GM21619 (cell line): ENCODE measurements around the gene PAMR1.
"Not testable (repeated sequence)": the region's sequence is repeated elsewhere in the genome, so short reads cannot be mapped to it uniquely, and the experiment has no call there.

Experiments
- ATAC-seq: cut with Tn5 transposase; IDR thresholded peaks from one replicate; pipeline ENCODE4 v1.9.1; 2021; ENCODE audit not compliant: unreplicated experiment

Gene PAMR1, protein sequence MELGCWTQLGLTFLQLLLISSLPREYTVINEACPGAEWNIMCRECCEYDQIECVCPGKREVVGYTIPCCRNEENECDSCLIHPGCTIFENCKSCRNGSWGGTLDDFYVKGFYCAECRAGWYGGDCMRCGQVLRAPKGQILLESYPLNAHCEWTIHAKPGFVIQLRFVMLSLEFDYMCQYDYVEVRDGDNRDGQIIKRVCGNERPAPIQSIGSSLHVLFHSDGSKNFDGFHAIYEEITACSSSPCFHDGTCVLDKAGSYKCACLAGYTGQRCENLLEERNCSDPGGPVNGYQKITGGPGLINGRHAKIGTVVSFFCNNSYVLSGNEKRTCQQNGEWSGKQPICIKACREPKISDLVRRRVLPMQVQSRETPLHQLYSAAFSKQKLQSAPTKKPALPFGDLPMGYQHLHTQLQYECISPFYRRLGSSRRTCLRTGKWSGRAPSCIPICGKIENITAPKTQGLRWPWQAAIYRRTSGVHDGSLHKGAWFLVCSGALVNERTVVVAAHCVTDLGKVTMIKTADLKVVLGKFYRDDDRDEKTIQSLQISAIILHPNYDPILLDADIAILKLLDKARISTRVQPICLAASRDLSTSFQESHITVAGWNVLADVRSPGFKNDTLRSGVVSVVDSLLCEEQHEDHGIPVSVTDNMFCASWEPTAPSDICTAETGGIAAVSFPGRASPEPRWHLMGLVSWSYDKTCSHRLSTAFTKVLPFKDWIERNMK

DNA sequence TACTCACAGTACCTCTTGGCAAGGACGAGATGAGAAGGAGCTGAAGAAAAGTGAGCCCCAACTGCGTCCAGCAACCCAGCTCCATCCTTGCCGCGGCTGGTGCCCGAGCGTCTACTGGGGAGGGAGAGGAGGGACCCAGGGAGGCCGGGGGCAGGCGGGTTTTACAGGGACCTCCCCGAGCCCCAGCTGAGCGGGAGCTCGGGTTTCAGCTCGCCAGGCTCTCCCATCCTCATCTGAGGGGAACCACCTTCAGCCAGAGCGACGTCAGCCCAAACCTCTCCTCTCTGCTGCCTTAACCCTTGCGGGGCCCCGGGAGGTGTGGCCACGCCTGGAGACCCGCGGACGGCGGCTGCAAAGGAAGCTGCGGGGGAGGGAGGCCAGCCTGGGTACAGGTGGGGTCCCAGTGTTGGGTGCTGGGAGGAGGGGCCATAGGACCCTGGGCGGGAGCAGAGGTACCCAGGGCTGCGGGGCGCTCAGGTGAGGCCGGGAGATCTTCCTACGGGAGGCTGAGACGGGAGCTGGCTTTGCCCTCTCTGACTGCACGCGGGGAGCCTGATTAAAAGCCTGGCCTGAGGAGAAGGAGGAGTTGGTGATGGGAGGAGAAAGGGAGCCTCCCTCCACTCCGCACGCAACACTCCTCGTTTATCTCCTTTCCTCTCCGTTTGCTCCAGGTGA lies at the start of gene PAMR1:
Gene PAMR1, minus strand, starts transcription at position 116 of the 675 bp plus-strand sequence. Its CDS starts 31 bp downstream, at position 85.
- ATAC-seq = no peak

DNA sequence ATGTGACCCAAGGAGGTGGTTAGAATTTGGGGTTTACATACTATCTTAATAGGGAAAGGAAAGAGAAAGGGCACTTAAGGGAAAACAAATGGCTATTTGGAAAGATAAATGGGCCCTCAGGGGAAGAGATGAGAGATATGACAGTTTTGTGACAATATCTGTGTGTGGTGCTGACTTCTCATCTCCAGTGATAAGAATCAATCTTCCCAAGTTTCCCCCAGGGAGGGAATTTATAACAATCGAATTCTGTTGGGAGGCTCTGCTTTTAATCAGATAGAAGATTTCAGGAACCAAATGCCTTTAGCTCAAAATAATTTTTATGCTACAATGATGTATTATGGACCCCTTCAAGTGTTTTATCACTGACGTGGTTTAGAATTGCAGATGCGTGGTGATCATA lies 46.3 kb upstream of the PAMR1 start:
- no peak for ATAC-seq

DNA sequence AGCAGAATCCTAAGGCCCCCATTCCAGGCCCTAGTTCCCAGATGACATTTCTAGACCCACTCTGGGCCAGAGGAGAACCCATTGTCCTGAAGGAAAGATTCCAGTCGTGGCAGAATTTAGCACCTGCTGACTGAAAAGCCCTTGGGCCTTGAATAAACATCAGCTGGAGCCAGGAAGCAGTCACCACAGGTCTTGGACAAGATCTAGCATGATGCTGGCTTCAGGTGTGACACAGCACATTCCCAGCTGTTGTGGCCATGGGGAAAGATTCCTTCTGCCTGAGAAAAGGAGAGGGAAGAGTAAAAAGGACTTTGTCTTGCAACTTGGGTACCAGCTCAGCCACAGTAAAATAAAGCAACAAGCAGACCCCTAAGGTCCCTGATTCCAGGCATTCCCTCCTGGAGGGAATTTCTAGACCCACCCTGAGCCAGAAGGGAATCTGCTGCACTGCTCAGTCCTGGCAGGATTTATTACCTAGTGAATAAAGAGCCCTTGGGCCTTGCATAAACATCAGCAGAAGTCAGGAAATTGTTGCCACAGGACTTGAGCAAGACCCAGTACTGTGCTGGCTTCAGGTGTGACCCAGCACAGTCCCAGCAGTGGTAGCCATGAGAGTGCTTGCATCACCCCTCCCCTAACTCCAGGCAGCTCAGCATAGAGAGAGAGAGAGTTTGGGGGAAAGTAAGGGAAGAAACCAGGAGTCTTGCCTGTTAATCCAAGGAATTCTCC lies 42.5 kb upstream of the PAMR1 start:
- ATAC-seq = no peak

DNA sequence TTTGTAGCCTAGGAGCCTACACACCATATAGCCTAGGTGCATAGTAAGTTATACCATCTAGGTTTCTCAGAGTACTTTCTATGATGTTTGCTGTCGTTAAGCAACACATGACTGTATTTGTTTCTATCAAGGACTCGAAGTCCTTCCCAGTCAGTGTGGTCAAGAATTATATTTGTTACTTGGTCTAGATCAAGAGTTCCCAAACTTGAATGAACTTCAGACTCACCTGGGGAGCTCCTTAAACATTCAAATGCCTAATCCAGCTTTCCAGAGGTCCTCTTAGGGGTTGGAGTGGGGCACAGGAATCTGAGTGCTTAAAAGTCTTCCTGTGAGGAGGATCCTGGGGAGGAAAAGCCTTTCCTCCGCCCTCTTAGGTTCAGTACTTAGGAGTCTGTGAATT lies 41.5 kb upstream of the PAMR1 start:
- no peak for ATAC-seq

DNA sequence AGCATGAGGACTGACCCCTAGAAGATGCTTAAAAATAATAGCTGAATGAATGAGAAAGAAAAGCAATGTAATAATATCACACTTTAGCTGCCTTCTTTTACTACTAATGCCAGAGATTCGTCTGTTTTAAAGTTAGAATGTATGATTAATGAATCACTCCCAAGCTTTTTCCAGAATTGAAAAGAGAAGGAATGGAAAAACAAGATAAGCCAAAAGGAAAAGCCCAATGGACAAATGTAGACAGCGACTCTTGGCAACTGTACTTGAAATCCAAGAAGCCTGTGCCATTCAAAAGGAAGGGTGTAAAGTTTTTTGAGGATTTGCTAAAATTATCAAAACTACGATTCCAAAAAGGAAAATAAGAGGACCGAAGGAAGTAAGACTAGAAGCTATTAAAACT lies 40.8 kb upstream of the PAMR1 start:
- no peak for ATAC-seq

DNA sequence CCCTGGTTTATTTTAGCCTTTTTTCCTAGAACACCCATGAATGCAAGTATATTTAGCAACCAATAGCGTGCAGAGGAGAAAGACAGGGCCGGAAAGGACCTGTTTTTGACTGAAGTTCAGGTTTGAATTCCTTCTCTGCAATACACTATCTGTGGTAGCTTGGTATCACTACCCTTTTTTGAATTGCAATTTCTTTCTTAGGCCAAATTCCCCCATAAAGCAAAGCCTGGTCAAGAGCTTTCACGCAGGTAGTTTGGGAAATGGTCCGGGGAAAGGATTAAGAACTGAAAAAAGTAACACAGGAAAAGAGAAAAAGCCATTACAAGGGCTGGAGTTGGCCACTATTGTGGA lies 38.8 kb upstream of the PAMR1 start:
- ATAC-seq = no peak

DNA sequence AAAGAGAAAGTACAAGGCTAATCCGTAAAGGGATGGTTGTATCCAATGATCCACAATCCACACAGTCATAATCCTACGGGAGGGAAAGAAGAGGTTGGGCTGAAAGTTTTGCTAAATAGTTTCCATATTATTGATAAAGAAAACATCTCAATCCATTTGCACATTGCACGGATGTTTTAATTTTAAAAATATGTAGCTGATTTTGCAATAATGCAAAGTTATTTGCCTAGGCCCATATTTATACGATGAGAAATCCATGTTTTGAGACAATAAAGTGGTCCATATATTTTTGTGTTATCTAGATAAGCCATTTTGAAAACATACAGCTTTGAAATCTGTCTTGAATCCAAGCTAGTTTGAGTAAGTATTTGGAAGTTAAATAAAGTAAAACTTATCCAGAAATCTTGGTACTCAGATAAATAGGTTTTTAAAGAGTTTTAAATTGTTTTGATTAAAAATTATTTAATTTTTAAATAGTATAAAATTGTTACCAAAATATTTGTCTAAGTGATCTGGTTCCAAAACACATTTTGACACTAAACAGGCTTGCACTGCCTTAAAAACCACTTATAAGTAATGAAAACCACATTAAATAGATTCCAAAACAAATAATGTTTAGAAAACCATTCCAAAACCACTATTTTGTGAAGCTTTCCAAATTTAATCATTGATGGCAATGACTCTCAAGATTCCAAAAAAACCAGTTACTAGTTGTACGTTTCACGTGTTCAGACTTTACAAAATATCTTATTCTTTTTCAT lies 38.2 kb upstream of the PAMR1 start:
- ATAC-seq = no peak

DNA sequence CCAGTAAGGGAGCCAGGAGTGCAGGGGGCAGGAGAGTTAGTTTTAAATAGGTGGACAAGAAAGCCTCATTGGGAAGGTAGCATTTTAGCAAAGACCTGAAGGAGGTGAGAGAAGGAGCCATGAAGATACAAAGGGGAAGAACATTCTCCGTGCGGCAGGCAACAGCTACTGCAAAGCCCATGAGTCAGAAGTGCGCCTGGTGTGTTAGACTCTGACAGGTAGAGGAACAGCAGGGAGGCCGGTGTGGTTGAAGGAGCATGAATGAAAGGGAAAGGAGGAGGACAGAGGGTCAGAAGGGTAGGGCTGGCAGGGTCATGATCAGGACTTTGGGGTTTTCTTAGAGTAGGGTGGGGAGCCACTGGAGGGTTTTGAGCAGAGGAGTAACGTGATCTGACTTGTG lies 34.5 kb upstream of the PAMR1 start:
- ATAC-seq = no peak

DNA sequence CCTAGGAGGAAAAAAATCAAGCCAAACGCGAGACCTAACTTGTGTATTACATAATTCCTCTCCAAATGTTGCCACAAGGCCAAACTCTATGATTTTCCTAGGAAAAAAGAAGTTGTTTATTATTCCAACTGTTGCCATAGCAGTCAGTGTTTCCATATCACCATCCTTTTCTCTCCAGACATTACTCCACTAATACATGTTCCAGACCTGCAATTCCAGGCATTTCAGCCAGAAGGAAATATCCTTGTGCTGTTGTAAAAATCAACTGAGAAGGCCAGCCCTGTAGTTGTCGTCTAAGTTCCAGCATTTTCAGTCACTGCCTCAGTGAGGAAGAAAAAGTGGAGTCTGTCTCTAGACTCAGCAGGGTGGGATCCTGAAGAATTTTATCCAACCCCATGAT lies 33.1 kb upstream of the PAMR1 start:
- no peak for ATAC-seq

DNA sequence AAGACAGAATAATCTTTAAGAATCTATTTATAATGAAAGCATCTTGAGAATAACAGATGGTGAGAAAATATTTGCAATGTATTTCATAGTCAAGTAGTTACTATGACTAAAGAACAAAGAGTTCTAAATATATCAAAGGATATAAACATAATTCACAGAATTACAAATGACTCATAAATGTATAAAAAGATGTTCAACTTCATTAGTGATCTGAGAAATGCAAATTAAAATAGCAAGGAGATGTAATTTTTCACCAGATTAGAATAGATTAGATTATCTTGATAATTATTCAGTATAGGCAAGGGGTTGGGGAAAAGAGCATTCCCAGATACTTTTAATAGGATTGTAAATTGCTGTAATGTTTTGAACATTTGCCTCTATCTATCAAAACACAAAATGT lies 30.1 kb upstream of the PAMR1 start:
- no peak for ATAC-seq

DNA sequence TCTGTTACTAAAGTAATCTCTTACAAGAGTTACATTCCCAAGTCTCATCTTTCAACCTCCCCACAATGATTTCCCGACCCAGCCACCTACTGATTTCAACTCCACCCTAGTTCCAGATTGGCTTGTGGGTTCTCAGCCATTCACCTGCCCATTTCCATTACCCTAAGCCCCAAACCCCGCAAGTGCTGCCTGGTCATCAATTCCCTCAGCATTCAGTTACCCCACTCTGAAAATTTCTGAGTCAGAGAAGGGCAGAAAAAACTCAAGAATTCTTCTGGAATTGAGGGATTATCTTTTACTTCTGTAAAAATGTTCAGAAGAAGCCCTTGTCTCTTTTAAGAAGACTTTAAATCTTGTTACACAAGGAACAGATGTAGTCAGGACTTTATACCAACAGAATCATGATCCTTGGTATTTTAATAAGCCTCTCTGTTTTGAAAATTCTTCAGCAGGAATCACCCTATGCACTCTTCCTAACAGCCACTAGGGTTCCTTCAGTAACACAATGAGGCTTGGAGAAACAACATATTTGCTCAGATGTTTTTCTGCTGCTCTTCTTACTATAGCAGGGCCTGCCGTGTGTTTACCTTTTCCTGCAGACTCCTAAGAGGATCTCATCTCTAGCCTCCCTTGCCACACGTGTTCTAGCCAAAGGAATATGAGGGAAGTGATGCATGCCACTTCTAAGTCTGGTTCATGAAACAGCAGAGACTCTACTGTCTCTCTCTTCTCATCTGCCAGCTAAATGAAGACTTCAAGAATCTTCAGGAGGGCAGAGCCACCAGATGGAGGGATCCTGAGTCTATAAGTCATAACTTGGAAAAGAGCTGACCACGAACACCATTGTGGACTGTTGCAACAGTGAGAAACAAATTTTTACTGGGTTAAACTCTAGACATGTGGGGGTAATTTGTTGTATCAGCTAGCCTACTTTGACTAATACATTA lies 29.3 kb upstream of the PAMR1 start:
- ATAC-seq = no peak

DNA sequence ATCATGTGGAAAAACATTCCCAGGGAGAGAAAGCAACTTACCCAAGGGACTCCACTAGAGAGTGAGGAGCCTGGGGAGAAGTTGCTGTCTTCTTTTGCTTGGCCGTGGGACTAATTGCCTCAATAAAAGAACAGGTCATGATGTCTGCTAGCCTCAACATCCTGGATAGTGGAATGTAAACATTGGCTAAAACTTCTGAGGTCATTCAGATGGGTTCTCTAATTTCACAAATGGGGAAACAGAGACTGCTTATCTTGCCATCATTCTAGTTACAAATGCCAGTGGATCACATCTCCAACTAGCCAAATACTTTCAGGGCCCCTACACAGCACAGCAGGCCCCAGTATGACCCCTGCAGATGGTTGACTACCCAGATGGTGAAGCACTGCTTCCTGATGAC lies 28.4 kb upstream of the PAMR1 start:
- no peak for ATAC-seq

DNA sequence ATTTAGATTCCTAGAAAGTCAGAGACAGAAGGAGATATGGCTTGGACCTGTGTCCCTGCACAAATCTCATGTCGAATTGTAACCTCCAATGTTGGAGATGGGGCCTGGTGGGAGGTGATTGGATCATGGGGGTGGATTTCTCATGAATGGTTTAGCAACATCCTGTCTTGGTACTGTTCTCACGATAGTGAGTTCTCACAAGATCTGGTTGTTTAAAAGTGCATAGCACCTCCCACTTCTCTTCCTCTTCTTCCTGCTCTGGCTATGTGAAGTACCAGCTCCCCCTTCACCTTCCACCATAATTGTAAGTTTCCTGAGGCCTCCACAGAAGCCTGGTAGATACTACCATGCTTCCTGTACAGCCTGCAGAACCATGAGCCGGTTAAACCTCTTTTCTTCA lies 27.6 kb upstream of the PAMR1 start:
- ATAC-seq = no peak

DNA sequence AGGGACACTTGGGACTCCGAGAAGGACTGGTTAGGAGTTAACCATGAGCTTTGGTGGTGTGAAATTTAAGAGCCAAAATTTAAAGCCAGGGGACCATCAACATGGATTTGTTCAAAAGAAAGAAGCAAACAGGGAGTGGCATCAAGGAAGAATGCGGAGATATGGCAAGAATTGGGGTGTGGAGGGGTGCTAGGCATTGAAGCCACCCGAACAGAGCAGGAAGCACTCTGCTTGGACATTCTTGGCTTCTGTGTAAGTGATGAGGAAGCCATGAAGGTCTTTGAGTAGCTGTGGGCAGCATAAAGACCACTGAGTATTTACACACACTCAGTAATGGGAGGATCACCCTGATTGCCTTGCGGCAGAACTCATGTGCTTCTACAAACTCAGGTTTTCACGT lies 27.2 kb upstream of the PAMR1 start:
- ATAC-seq = no peak

DNA sequence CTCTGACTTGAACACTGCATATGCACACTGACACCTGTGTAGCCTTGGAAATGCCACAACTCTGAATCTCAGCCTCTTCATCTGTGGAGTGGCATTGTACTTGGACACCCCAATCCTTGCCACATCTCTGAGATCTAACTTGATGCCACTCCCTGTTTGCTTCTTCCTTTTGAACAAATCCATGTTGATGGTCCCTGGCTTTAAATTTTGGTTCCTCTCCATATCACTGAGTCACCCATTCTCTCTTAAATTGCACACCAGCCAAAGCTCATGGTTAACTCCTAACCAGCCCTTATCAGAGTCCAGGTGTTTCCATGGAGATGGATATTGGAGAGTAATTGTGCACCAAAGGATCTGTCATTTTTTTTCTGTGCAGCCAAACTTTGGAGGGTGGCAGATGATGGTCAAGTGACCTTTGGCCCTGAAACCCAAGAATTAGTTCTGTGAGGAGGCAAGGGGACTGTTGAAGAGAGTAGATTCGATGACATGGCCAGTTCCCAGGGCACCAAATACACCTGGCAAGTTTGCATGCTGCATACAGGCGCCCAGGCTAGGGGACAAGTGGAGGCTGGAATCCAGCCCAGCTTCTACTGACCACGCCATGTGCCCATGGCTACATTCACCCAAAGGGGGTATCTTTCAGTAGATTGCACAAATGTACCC lies 25.1 kb upstream of the PAMR1 start:
- ATAC-seq = no peak

DNA sequence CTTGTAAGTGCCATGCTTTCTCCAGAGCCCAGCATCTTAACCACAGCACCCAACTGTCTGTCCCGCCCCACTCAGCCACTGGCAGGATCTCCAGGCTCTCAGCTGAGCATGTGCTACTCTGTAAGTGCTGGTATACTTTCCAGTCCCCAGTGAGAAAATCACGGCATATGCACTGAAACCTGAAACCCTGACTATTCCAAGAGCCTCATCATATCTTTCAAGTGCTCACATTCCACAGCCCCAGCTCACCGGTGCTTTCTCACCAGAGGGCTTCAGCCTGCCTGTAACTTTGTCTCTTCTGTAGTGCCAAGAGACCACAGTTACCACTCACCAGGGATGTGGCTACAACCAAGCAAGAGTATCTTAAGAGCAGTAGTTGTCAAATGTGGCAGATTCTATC lies 24.4 kb upstream of the PAMR1 start:
- ATAC-seq = no peak

DNA sequence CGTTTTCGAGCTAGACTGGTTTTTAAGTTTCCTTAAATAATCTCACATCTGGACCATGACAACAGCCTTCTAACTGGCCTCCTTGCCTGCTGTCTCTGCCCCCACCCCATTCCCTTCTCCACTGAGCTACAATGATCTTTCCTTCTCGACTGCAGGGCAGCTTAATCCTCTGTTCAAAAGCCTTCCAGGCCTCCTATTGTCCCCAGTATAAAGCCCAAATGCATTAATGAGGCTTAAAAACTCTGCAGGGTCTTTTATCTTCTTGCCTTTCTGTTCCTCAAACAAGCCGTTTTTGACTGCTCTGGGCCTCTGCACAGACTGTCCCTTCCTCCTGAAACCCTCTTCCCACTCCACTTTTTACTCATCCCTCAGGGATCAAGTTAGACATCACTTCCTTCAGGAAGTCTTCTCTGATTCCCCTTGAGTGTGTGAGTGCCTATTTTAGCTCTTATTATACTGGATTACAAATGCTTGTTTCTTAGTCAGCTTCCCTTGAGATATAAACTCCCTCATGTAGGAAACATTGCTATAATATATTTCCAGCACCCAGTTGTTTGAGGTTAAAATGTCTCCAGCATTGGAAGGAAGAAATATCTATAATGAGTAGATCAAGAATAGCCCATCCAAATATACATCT lies 23.6 kb upstream of the PAMR1 start:
- no peak for ATAC-seq

DNA sequence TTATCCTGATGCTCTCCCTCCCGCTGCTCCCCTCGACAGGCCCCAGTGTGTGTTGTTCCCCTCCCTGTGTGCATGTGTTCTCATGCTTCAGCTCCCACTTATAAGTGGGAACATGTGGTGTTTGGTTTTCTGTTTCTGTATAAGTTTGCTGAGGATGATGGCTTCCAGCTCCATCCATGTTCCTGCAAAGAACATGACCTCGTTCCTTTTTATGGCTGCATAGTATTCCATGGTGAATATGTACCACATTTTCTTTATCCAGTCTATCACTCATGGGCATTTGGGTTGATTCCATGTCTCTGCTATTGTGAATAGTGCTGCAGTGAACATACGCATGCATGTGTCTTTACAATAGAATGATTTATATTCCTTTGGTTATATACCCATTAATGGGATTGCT lies 22.6 kb upstream of the PAMR1 start:
- ATAC-seq = not testable (repeated sequence)

DNA sequence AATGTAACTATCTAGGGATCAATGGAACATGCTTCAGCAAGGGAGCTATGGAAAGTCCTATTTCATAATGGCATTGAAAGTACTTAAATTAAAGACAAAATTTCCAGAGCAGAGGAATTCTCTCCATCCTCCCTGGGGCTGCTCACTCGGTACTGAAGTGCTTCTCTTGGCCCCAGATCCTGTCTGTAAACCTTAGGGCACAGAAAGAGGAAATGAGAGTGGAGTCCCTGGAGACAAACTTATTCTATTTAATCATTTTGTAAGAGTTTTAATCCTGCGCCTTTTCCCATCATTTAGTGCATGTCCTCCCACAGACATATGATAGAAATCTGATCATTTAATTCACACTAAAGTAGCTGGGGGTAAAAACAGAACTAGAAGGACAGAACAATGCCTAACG lies 20.9 kb upstream of the PAMR1 start:
- no peak for ATAC-seq
